Stimulated activated CD8-positive, alpha-beta memory T cell treated with anti-CD3 and anti-CD28 coated beads, Interleukin-7, amount 100 ng/mL, for 1 hour (primary cell): ENCODE measurements around the gene COL8A1.
"Not testable (repeated sequence)": the region's sequence is repeated elsewhere in the genome, so short reads cannot be mapped to it uniquely, and the experiment has no call there.

ENCODE experiments used
- DNase-seq, 2 donors: peaks; one replicate each; pipeline ENCODE4 v3.0.0-alpha.2; 2020; ENCODE audit warnings: low read depth in 2 of 2

COL8A1 gene

GRCh38 chr3:99708207-99708745 is 69.9 kb downstream of the COL8A1 start:
- no peak for DNase-seq

- no peak for DNase-seq
These were observed 71.3 kb downstream of the COL8A1 start for GRCh38 chr3:99709686-99710085.

GRCh38 chr3:99710094-99710493 is 71.7 kb downstream of the COL8A1 start:
- no peak for DNase-seq

- DNase-seq: no peak
These were observed 73.0 kb downstream of the COL8A1 start for GRCh38 chr3:99711351-99711750.

- no peak for DNase-seq
These were observed 74.0 kb downstream of the COL8A1 start for GRCh38 chr3:99712291-99712954.

GRCh38 chr3:99713440-99713839 is 75.0 kb downstream of the COL8A1 start:
- no peak for DNase-seq

- no peak for DNase-seq
These were observed 75.8 kb downstream of the COL8A1 start for GRCh38 chr3:99714146-99714545.

GRCh38 chr3:99714575-99714974 is 76.2 kb downstream of the COL8A1 start:
- DNase-seq: no peak

GRCh38 chr3:99716463-99716995 is 78.1 kb downstream of the COL8A1 start:
- no peak for DNase-seq

GRCh38 chr3:99720985-99721632 is 82.7 kb downstream of the COL8A1 start:
- no peak for DNase-seq

GRCh38 chr3:99721633-99722007 is 83.2 kb downstream of the COL8A1 start:
- no peak for DNase-seq

- DNase-seq: no peak
These were observed 85.9 kb downstream of the COL8A1 start for GRCh38 chr3:99724276-99724675.

- DNase-seq: no peak
These were observed 92.5 kb downstream of the COL8A1 start for GRCh38 chr3:99730870-99731269.

- DNase-seq: no peak
These were observed 93.1 kb downstream of the COL8A1 start for GRCh38 chr3:99731499-99731898.

- not testable (repeated sequence) for DNase-seq
These were observed 102.0 kb downstream of the COL8A1 start for GRCh38 chr3:99740371-99740770.

- no peak for DNase-seq
These were observed 103.2 kb downstream of the COL8A1 start for GRCh38 chr3:99741588-99741987.

GRCh38 chr3:99747915-99748314 is 109.5 kb downstream of the COL8A1 start:
- no peak for DNase-seq

- no peak for DNase-seq
These were observed 113.3 kb downstream of the COL8A1 start for GRCh38 chr3:99751649-99752048.

- DNase-seq: no peak
These were observed 115.0 kb downstream of the COL8A1 start for GRCh38 chr3:99753268-99753975.

GRCh38 chr3:99755831-99756230 is 117.4 kb downstream of the COL8A1 start:
- DNase-seq: no peak

GRCh38 chr3:99757966-99758365 is 119.6 kb downstream of the COL8A1 start:
- no peak for DNase-seq

GRCh38 chr3:99758502-99759177 is 120.2 kb downstream of the COL8A1 start:
- no peak for DNase-seq
